Measurements from ENCODE around the gene HNRNPD. TPM values are rescaled to one million over a fixed set of nuclear protein-coding genes. Genes with fewer than 3 reads are reported as not detected.
A peak's percentile ranks its signal among the peaks of the same experiment; 100 is the strongest.

HNRNPD gene, protein sequence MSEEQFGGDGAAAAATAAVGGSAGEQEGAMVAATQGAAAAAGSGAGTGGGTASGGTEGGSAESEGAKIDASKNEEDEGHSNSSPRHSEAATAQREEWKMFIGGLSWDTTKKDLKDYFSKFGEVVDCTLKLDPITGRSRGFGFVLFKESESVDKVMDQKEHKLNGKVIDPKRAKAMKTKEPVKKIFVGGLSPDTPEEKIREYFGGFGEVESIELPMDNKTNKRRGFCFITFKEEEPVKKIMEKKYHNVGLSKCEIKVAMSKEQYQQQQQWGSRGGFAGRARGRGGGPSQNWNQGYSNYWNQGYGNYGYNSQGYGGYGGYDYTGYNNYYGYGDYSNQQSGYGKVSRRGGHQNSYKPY
- 100 to 1,000 TPM in 5 of 6 donors, 10 to 100 TPM in 1; 75.9 to 182 (median 135) TPM for total RNA-seq

DNA sequence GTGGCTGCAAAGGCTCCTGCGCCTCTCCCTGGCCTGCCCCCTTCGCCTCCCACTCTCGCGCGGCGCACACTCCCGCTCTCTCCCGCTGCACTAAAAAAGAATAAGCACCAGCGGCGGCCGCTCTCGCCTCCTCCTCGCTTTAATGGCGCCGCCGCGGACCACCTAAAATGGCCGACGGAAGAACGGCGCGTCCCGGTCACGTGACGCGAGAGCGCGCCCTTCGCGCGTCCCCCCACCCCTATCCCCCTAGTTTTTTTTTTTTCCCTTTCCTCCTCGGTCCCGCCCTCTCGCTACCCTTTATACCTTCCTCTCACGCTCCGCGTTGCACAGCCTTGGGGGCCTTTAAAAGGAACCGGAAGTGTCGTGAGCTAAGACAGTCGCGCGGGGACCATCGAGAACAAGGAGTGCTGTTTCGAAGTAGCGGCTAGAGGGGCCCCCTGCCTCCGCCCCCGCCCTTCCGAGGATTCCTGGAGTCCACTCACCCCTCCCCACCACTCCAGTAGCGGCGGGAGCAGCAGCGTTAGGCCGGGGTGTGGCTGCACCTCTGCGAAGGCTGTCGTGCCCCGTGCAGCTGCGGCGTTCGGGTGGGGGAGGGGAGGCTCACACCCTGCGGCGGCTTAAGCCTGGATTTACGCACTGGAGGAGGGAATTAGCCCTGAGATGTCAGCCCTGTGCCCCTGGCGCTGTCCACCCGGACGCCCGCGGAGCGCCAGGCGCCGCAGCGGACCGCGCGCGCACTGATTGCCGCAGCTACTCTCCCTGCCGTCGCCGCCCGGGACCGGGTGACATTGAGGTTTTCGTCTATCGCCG, at the start of gene HNRNPD:
TSS of gene HNRNPD (minus strand) at position 176 of the 810 bp plus-strand sequence. CDS start 313 bp downstream, outside the sequence.
- 1% methylated on average over 68 to 81 of the region's 83 CpGs for WGBS, 2 donors
- peak within 1 kb of the TSS; percentile 98 to 100 (median 100) for H3K27ac ChIP-seq
- TF ChIP-seq EP300 (IDR thresholded peaks at IDR 0.05) (peak in 2 of 4 donors; percentile 41 to 56), POLR2A (IDR thresholded peaks at IDR 0.05) (peak; percentile 44 to 91 (median 76)), POLR2AphosphoS5 (IDR thresholded peaks at IDR 0.05) (peak; percentile 92 to 94)
- TF ChIP-seq, protein P1, sequence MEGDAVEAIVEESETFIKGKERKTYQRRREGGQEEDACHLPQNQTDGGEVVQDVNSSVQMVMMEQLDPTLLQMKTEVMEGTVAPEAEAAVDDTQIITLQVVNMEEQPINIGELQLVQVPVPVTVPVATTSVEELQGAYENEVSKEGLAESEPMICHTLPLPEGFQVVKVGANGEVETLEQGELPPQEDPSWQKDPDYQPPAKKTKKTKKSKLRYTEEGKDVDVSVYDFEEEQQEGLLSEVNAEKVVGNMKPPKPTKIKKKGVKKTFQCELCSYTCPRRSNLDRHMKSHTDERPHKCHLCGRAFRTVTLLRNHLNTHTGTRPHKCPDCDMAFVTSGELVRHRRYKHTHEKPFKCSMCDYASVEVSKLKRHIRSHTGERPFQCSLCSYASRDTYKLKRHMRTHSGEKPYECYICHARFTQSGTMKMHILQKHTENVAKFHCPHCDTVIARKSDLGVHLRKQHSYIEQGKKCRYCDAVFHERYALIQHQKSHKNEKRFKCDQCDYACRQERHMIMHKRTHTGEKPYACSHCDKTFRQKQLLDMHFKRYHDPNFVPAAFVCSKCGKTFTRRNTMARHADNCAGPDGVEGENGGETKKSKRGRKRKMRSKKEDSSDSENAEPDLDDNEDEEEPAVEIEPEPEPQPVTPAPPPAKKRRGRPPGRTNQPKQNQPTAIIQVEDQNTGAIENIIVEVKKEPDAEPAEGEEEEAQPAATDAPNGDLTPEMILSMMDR (IDR thresholded peaks at IDR 0.05), result peak in 2 of 6 experiments; percentile 13 to 30
- H3K27me3 ChIP-seq, result no peaks in the 10 kb centered on the region
- peak within 1 kb of the TSS; percentile 62 to 96 (median 86) for H3K4me3 ChIP-seq
- DNase-seq (peak; percentile 97 to 98), ATAC-seq (ENCODE audit: low FRiP score in 2 of 2) (peak; percentile 95 to 98)
- no peaks in the 10 kb centered on the region for H3K9me3 ChIP-seq
- peaks cover 34 to 41% (median 38%) of the 10 kb centered on the region in 4 donors for H3K4me1 ChIP-seq
- H3K36me3 ChIP-seq, result peaks cover 0 to 5% (median 0%) of the 10 kb centered on the region in 4 donors

DNA sequence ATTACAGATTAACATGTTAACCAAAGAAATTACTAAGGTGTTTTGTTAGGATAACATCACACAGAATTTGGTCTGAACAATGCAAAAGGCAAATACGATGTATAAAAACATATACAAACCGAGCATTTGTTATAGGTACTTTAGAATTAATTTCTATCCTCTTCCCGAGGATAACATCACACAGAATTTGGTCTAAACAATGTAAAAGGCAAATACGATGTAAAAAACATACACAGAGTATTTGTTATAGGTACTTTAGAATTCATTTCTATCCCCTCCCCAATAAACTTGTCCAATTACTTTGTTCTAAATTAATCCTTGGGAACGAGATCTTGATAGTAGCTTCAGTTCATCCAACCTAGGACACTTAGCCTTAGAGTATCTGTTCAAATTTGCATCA, 48.8 kb upstream of the HNRNPD start:
- 90 to 93% methylated on average over 5 of the region's 5 CpGs for WGBS, 2 donors
- Histone ChIP-seq H3K36me3 (peaks cover 19 to 53% (median 37%) of the 10 kb centered on the region in 4 donors), H3K27ac (no peak overlapping the region), H3K27me3 (no peaks in the 10 kb centered on the region), H3K4me1 (peaks cover 15 to 19% (median 16%) of the 10 kb centered on the region in 4 donors), H3K4me3 (no peak overlapping the region), H3K9me3 (no peaks in the 10 kb centered on the region)
- ATAC-seq (ENCODE audit: low FRiP score in 2 of 2), result no peak
- no peak for DNase-seq
- TF ChIP-seq, protein P1 (IDR thresholded peaks at IDR 0.05), result no peak
- TF ChIP-seq POLR2A (IDR thresholded peaks at IDR 0.05) (no peak), POLR2AphosphoS5 (IDR thresholded peaks at IDR 0.05) (no peak), EP300 (IDR thresholded peaks at IDR 0.05) (no peak)

DNA sequence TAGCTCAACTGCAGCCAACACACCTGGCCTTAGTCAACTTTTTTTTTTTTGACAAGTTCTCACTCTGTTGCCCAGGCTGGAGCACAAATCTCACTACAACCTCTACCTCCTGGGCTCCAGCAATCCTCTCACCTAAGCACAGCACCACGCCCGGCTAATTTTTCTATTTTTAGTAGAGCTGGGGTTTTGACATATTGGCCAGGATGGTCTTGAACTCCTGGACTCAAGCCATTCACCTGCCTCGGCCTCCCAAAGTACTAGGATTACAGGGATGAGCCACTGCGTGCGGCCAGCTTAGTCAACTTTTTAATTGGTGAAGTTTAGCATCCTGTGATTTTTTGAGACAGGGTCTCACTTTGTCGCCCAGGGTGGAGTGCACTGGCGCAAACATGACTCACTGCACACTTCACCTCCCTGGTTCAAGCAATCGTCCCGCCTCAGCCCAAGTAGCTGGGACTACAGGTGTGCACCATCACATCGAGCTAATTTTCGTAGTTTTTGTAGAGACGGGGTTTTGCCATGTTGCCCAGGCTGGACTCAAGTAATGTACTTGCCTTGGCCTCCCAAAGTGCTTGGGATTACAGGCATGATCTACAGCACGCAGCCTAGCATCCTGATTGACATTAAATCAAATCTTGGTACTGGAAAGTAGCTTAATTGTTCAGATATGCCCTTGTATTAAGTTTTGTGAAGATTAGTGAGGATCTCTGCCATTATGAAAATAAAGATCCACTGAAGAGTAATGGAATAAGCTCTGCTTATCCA, 48.2 kb upstream of the HNRNPD start:
- Histone ChIP-seq H3K4me3 (no peak overlapping the region), H3K36me3 (peaks cover 19 to 49% (median 36%) of the 10 kb centered on the region in 4 donors), H3K27me3 (no peaks in the 10 kb centered on the region), H3K9me3 (no peaks in the 10 kb centered on the region), H3K4me1 (peaks cover 9 to 12% (median 10%) of the 10 kb centered on the region in 4 donors), H3K27ac (no peak overlapping the region)
- 91% methylated on average over 13 of the region's 13 CpGs for WGBS, 2 donors
- DNase-seq (no peak), ATAC-seq (ENCODE audit: low FRiP score in 2 of 2) (peak in 1 of 2 donors; percentile 17)
- TF ChIP-seq, protein P1 (IDR thresholded peaks at IDR 0.05), result no peak

DNA sequence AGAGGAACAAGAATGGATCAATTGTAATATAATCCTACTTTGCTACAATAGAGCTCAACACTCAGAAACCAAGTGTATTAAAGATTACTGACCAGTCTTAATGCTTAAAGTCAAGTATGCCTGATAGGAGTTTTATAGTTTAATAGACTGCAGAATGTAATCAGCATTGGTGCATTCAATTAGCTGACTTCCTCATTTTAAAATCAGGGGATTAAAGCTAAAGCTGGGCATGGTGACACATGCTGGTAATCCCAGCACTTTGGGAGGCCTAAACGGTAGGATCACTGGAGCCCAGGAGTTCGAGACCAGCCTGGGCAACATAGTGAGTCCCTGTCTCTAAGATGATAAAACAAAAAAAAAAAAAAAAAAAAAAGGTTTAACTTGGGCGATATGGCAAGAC, 45.7 kb upstream of the HNRNPD start:
- no peaks in the 10 kb centered on the region for H3K9me3 ChIP-seq
- H3K4me1 ChIP-seq, result no peaks in the 10 kb centered on the region
- H3K4me3 ChIP-seq, result no peak overlapping the region
- 84 to 93% methylated on average over 3 of the region's 3 CpGs for WGBS, 2 donors
- no peak for TF ChIP-seq EP300 (IDR thresholded peaks at IDR 0.05)
- no peak for TF ChIP-seq POLR2AphosphoS5 (IDR thresholded peaks at IDR 0.05)
- no peak for TF ChIP-seq POLR2A (IDR thresholded peaks at IDR 0.05)
- TF ChIP-seq, protein P1 (IDR thresholded peaks at IDR 0.05), result no peak
- H3K27me3 ChIP-seq, result no peaks in the 10 kb centered on the region
- H3K36me3 ChIP-seq, result peaks cover 8 to 24% (median 18%) of the 10 kb centered on the region in 4 donors
- DNase-seq, result no peak
- no peak overlapping the region for H3K27ac ChIP-seq
- no peak for ATAC-seq (ENCODE audit: low FRiP score in 2 of 2)

Data from upper lobe of left lung (tissue), 6 donors.